ENCODE results near the gene ANGEL2. TPM values are rescaled to one million over a fixed set of nuclear protein-coding genes. Genes with fewer than 3 reads are reported as not detected.
"Not testable (repeated sequence)": the region's sequence is repeated elsewhere in the genome, so short reads cannot be mapped to it uniquely, and the experiment has no call there.

ANGEL2 gene
- total RNA-seq, 1 donor from 2014 or later: 46.2 TPM

DNA sequence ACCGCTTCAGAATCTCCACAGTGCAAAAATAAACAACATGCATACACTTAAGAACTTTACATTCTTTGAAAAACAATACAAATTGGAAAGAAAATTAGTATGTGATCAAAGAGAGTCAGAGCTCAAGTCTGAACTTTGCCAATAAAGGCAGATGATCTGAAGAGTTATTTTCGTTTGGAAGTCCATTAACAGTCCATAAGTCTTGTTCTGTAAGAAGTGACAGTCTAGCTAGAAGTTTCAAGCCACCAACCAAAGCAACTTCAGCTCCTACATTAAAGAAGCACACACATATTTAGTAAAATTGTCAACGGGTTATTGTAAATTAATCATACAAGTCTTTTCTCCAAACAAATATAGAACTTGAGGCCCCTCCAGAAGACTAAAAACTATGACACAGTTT lies 20.7 kb downstream of the ANGEL2 start:
- Mint-ChIP-seq H3K36me3 (ENCODE audit: low read depth) (peaks cover 37% of the 10 kb centered on the region), H3K4me1 (ENCODE audit: low read depth) (peaks cover 2% of the 10 kb centered on the region), H3K4me3 (ENCODE audit: low read depth) (no peak overlapping the region), H3K9me3 (no peaks in the 10 kb centered on the region), H3K27me3 (ENCODE audit: low read depth) (no peaks in the 10 kb centered on the region), H3K27ac (no peak overlapping the region)
- no peak for DNase-seq (ENCODE audit: low spot score)
- intact Hi-C loops (cut with micrococcal nuclease): loop anchor here (2.0 to 5.0 kb wide), 3 partner anchors 180 to 518 kb away; partner anchors contain the start of genes NSL1 and TATDN3

- not testable (repeated sequence) for H3K4me3 Mint-ChIP-seq (ENCODE audit: low read depth); H3K27me3 Mint-ChIP-seq (ENCODE audit: low read depth); H3K4me1 Mint-ChIP-seq (ENCODE audit: low read depth); DNase-seq (ENCODE audit: low spot score); H3K9me3 Mint-ChIP-seq; H3K27ac Mint-ChIP-seq
- intact Hi-C loops (cut with micrococcal nuclease): loop anchor here (2.0 kb wide), 1 partner anchor 179 kb away; no protein-coding TSS in a partner anchor
- H3K36me3 Mint-ChIP-seq (ENCODE audit: low read depth): peaks cover 35% of the 10 kb centered on the region
Measured at GRCh38 chr1:212993960-212994359, 21.7 kb downstream of the ANGEL2 start.

GRCh38 chr1:212990276-212990675 lies 25.4 kb downstream of the ANGEL2 start:
- no peak overlapping the region for H3K4me3 Mint-ChIP-seq (ENCODE audit: low read depth)
- H3K36me3 Mint-ChIP-seq (ENCODE audit: low read depth): peaks cover 19% of the 10 kb centered on the region
- no peak for DNase-seq (ENCODE audit: low spot score)
- H3K27ac Mint-ChIP-seq: no peak overlapping the region
- H3K27me3 Mint-ChIP-seq (ENCODE audit: low read depth): no peaks in the 10 kb centered on the region
- no peaks in the 10 kb centered on the region for H3K4me1 Mint-ChIP-seq (ENCODE audit: low read depth)
- intact Hi-C loops (cut with micrococcal nuclease): no loop called here
- H3K9me3 Mint-ChIP-seq: no peaks in the 10 kb centered on the region

DNA sequence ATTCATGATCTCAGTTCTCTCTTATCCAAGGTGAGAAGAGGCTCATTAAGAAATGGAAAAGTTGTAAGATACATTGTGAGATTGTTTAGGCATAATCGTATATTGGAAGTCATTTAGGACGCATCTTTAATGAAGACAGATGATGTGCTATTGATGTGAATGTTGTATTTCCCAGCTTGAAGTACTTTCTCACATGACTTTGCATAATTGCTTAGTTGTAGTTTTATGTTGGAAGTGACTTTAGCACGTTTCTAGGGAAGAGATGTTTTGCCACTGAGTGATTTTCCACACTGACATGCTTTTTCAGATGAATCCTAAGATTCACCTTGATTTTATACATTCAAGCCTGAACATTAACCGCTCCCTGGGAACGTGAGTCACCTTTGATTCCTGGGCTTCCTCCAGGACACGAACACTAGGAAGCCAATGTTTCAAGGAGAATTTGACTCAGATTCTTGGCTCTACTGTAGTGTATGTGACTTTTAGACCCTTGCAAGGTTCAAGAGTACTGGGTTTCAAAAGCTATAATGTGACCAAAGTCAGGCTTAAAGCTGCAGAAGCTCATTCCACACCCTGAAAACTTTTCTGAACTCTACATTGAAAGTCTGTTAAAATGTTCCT lies 27.9 kb downstream of the ANGEL2 start:
- Mint-ChIP-seq H3K36me3 (ENCODE audit: low read depth) (peaks cover 14% of the 10 kb centered on the region), H3K27me3 (ENCODE audit: low read depth) (no peaks in the 10 kb centered on the region), H3K4me3 (ENCODE audit: low read depth) (no peak overlapping the region), H3K9me3 (no peaks in the 10 kb centered on the region), H3K4me1 (ENCODE audit: low read depth) (no peaks in the 10 kb centered on the region), H3K27ac (no peak overlapping the region)
- intact Hi-C loops (cut with micrococcal nuclease): no loop called here
- no peak for DNase-seq (ENCODE audit: low spot score)

DNA sequence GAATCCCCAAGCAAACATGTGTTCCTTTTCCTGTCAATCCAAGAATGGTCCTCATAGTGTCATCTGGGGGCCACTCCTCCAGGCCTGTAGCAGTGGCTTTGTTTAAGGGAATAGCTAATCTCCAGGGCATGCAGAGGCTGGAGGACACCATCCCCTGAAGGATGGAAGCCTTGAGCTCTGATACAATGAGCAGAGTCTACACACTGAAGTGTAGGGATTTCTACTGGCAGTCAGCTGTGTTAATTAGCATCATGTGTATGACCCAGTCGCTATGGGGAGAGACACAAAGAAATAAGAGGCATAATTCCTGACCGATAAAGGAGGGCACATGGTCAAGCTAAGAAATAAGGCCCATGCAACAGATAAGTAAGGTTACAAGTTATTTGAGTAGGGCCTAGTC lies 29.1 kb downstream of the ANGEL2 start:
- intact Hi-C loops (cut with micrococcal nuclease): no loop called here
- H3K27ac Mint-ChIP-seq: no peak overlapping the region
- DNase-seq (ENCODE audit: low spot score): no peak
- no peaks in the 10 kb centered on the region for H3K9me3 Mint-ChIP-seq
- peaks cover 9% of the 10 kb centered on the region for H3K36me3 Mint-ChIP-seq (ENCODE audit: low read depth)
- H3K4me1 Mint-ChIP-seq (ENCODE audit: low read depth): peaks cover 3% of the 10 kb centered on the region
- no peak overlapping the region for H3K4me3 Mint-ChIP-seq (ENCODE audit: low read depth)
- H3K27me3 Mint-ChIP-seq (ENCODE audit: low read depth): no peaks in the 10 kb centered on the region

- DNase-seq (ENCODE audit: low spot score): no peak
- Mint-ChIP-seq H3K36me3 (ENCODE audit: low read depth) (peaks cover under 1% of the 10 kb centered on the region), H3K4me1 (ENCODE audit: low read depth) (peaks cover 9% of the 10 kb centered on the region), H3K27me3 (ENCODE audit: low read depth) (no peaks in the 10 kb centered on the region), H3K9me3 (no peaks in the 10 kb centered on the region), H3K27ac (no peak overlapping the region), H3K4me3 (ENCODE audit: low read depth) (no peak overlapping the region)
- intact Hi-C loops (cut with micrococcal nuclease): no loop called here
Measured at GRCh38 chr1:212984522-212985291, 31.0 kb downstream of the ANGEL2 start.

DNA sequence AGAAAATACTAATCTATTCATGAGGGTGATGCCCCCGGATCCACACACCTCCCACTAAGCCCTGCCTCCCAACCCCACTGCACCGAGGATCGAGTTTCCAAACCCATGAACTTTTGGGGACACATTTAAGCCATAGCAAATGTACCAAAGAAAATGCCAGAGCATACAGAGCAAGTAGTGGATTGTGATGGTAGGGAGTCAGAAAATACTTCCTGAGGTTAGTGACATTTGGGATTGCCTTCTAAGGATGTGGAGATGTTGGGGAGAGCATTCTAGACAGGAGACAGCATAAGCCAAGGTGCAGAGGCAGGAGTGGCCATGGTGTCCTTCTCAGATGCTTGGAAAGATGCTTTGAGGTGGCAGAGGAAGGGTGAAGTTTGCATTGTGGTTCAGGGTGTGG lies 32.2 kb downstream of the ANGEL2 start:
- Mint-ChIP-seq H3K4me3 (ENCODE audit: low read depth) (no peak overlapping the region), H3K36me3 (ENCODE audit: low read depth) (no peaks in the 10 kb centered on the region), H3K27me3 (ENCODE audit: low read depth) (no peaks in the 10 kb centered on the region), H3K4me1 (ENCODE audit: low read depth) (peaks cover 13% of the 10 kb centered on the region), H3K27ac (no peak overlapping the region), H3K9me3 (no peaks in the 10 kb centered on the region)
- intact Hi-C loops (cut with micrococcal nuclease): no loop called here
- DNase-seq (ENCODE audit: low spot score): no peak

DNA sequence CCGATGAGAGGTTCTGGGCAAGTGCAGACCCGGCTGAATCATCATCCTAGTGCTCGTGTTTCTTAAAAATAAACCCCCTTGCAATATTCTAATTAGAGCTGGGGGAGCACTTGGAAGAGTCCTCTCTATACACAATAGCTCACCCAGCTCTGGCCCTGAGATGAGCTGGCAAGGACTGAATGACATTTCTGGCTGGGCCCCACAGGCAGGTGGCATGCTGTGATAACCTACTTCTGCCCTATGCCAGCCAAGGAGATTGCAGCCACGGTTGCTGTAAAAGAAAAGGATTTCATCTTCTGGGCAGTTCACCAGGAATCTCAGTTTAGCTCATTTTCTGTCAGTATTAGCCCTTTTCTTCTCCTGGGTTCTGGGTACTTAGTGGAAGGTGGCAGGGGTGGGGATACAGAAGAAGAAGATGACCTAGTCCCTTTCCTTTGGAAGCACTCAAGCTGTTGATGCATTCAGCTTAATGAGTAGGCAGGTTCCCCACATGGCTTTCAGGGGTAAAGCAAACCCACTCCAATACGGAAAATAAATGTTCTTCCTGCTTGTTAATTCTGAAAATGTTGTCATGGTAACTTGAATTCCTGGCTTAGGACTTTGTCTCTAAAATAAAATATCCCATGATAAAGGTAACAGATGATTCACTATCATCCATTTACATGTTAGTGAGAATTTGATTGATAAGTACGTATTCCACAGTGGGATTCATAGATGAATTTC lies 33.1 kb downstream of the ANGEL2 start:
- Mint-ChIP-seq H3K4me3 (ENCODE audit: low read depth) (no peak overlapping the region), H3K36me3 (ENCODE audit: low read depth) (no peaks in the 10 kb centered on the region), H3K27ac (no peak overlapping the region), H3K4me1 (ENCODE audit: low read depth) (peaks cover 13% of the 10 kb centered on the region), H3K27me3 (ENCODE audit: low read depth) (no peaks in the 10 kb centered on the region), H3K9me3 (no peaks in the 10 kb centered on the region)
- no peak for DNase-seq (ENCODE audit: low spot score)
- intact Hi-C loops (cut with micrococcal nuclease): no loop called here

- H3K4me3 Mint-ChIP-seq (ENCODE audit: low read depth): no peak overlapping the region
Measured at GRCh38 chr1:212981571-212982328, 33.9 kb downstream of the ANGEL2 start.

DNA sequence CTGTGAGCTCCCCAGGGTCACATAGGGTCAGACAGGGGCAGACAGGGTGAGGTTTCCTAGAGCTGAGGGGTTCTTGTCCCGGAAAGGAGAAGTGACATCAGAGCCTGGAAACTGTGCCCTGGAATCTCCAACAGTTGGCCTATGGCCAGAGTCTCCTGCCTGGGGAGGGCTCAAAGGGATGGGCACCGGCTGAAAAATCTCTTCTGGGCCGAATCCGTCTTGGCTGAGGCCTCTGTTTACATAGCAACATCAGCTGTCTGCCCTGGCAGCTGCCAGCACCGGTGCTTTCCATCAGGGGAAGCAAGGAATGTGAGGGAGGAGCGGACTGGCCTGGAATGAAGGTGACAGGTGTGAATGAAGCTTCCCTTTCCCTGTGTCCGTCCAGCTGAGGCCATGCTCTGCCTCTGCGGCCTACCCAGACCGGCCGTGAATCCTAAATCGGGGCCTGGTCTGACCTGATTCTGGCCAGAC lies 34.6 kb downstream of the ANGEL2 start:
- H3K27ac Mint-ChIP-seq: no peak overlapping the region
- no peak for DNase-seq (ENCODE audit: low spot score)
- H3K27me3 Mint-ChIP-seq (ENCODE audit: low read depth): no peaks in the 10 kb centered on the region
- intact Hi-C loops (cut with micrococcal nuclease): no loop called here
- no peak overlapping the region for H3K4me3 Mint-ChIP-seq (ENCODE audit: low read depth)
- no peaks in the 10 kb centered on the region for H3K36me3 Mint-ChIP-seq (ENCODE audit: low read depth)
- no peaks in the 10 kb centered on the region for H3K9me3 Mint-ChIP-seq
- peaks cover 13% of the 10 kb centered on the region for H3K4me1 Mint-ChIP-seq (ENCODE audit: low read depth)

More at GRCh38 chr1:212981571-212982328, 33.9 kb downstream of the ANGEL2 start:
- no peak for DNase-seq (ENCODE audit: low spot score)
- H3K27me3 Mint-ChIP-seq (ENCODE audit: low read depth): no peaks in the 10 kb centered on the region
- intact Hi-C loops (cut with micrococcal nuclease): no loop called here
- H3K27ac Mint-ChIP-seq: no peak overlapping the region
- H3K4me1 Mint-ChIP-seq (ENCODE audit: low read depth): peaks cover 13% of the 10 kb centered on the region
- no peaks in the 10 kb centered on the region for H3K36me3 Mint-ChIP-seq (ENCODE audit: low read depth)
- no peaks in the 10 kb centered on the region for H3K9me3 Mint-ChIP-seq

DNA sequence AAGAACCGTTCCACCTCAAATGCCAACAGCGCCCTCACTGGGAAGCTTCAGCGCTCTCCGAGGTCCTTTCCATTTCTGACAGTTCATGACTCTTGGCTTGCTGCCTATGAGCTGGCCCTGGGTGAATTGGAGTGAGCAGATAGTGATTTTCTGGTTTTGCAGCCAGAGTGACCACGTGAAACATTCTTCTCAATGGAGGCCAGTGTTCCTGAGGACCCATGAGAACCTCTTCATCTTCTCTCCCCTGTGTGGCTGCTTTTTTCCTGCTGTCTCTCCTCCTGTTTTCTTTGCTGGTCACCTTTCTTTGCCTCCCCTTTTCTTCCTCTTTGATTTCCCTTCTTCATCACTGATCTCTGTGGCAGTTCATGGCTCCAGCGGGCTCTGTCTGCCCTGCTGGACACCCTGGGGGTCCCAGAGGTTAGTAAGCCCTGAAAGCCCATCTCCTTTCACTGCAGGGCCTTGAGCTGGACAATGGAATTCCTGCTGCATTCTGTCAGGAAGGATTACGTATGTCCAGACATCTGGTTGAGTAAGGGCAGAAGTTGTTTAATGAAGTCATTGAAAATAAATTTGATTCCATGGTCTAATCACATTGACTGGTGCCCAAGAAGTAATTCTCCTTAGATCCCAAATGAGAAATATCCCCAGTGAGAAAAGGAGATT lies 35.4 kb downstream of the ANGEL2 start:
- Mint-ChIP-seq H3K36me3 (ENCODE audit: low read depth) (no peaks in the 10 kb centered on the region), H3K4me1 (ENCODE audit: low read depth) (peaks cover 13% of the 10 kb centered on the region), H3K9me3 (no peaks in the 10 kb centered on the region), H3K27me3 (ENCODE audit: low read depth) (no peaks in the 10 kb centered on the region), H3K4me3 (ENCODE audit: low read depth) (no peak overlapping the region), H3K27ac (no peak overlapping the region)
- intact Hi-C loops (cut with micrococcal nuclease): no loop called here
- no peak for DNase-seq (ENCODE audit: low spot score)

Data from activated T-helper 2 cell treated with anti-CD3 and anti-CD28 coated beads, Interferon-gamma antibody, Interleukin-2, Interleukin-4, amounts not matched to agents 10 μg/mL and 5 μg/mL and 100 μg/mL, durations not matched to agents 14 hours and 24 hours and 36 hours (primary cell).